Activated B cell treated with CpG ODN at 0.5 μM for 24 hours (primary cell): Measurements from ENCODE around the gene PLAAT4. TPM values are rescaled to one million over a fixed set of nuclear protein-coding genes. Genes with fewer than 3 reads are reported as not detected.

Experiments used
- ATAC-seq: fragments of 200-7000 bp; cut with Tn5 transposase; one replicate; pipeline ENCODE4 v1.10.0; 2021; ENCODE audit warnings: low read depth, mild to moderate bottlenecking, moderate library complexity
- CTCF ChIA-PET: fragments of 350-600 bp; sonication (Branson Sonifier 250); formaldehyde crosslinking; loops from one replicate; lab custom pipeline; 2021; ENCODE audit warnings: antibody characterized with exemption; lab: Charles Lee
- POLR2A ChIA-PET: fragments of 350-600 bp; sonication (Branson Sonifier 250); formaldehyde crosslinking; loops from one replicate; lab custom pipeline; 2021; ENCODE audit warnings: antibody characterized with exemption; lab: Charles Lee
- DNase-seq: peaks from one replicate; pipeline ENCODE4 v3.0.0; 2022
- H3K27ac Mint-ChIP-seq: one replicate; pipeline ENCODE4 v1.8.0; 2020; ENCODE audit warnings: mixed read lengths
- H3K27me3 Mint-ChIP-seq: one replicate; pipeline ENCODE4 v1.8.0; 2021; ENCODE audit warnings: mixed read lengths
- H3K36me3 Mint-ChIP-seq: one replicate; pipeline ENCODE4 v1.8.0; 2021; ENCODE audit warnings: low read depth, mixed read lengths
- H3K4me1 Mint-ChIP-seq: one replicate; pipeline ENCODE4 v1.8.0; 2021; ENCODE audit warnings: mixed read lengths
- H3K4me3 Mint-ChIP-seq: one replicate; pipeline ENCODE4 v1.8.0; 2020; ENCODE audit warnings: mild to moderate bottlenecking, mixed read lengths
- H3K9me3 Mint-ChIP-seq: one replicate; pipeline ENCODE4 v1.8.0; 2020; ENCODE audit warnings: mixed read lengths
- CTCF ChIP-seq: fragments of 200-600 bp; IDR thresholded peaks from one replicate; pipeline ENCODE4 v1.8.0; 2022; ENCODE audit warnings: antibody characterized with exemption, mild to moderate bottlenecking
- intact Hi-C: fragments of 100-400 bp; cut with micrococcal nuclease; formaldehyde crosslinking; loops from one replicate; pipeline ENCODE4 v1.15.1; 2024
- total RNA-seq: library from RNA; stranded (reverse); gene quantifications from 2 replicates; pipeline ENCODE4 v1.2.3, GENCODE V29; 2022

Gene PLAAT4
- total RNA-seq, 1 donor from 2014 or later: 4.7 TPM

- Mint-ChIP-seq H3K4me1 (no peaks in the 10 kb centered on the region), H3K27ac (no peak overlapping the region), H3K9me3 (no peaks in the 10 kb centered on the region), H3K27me3 (no peaks in the 10 kb centered on the region), H3K4me3 (no peak overlapping the region), H3K36me3 (no peaks in the 10 kb centered on the region)
- ChIA-PET POLR2A (no interaction called here), CTCF (no interaction called here)
- intact Hi-C loops: no loop called here
- DNase-seq (no peak), ATAC-seq (no peak)
- no peak for TF ChIP-seq CTCF
Observed at GRCh38 chr11:63595296-63595695, 58.7 kb downstream of the PLAAT4 start.

Other genes starting within 250 kb of the PLAAT4 start
- gene SLC22A9, start 167.0 kb upstream of the PLAAT4 start, total RNA-seq: not detected in 2 replicates
- not detected in 2 replicates for gene PLAAT5, start 45.6 kb upstream of the PLAAT4 start, total RNA-seq
- not detected in 2 replicates for gene LGALS12, start 30.7 kb upstream of the PLAAT4 start, total RNA-seq
- not detected in 2 replicates for gene PLAAT2, start 26.6 kb downstream of the PLAAT4 start, total RNA-seq
- gene PLAAT3, start 77.6 kb downstream of the PLAAT4 start, total RNA-seq: 0.82 and 1.2 TPM in 2 replicates
- gene ATL3, start 134.6 kb downstream of the PLAAT4 start, total RNA-seq: 31.8 and 32.9 TPM in 2 replicates
- gene RTN3, start 144.7 kb downstream of the PLAAT4 start, total RNA-seq: 16.2 and 18.5 TPM in 2 replicates
- gene ZFTA, start 232.0 kb downstream of the PLAAT4 start, total RNA-seq: 11.2 and 12.5 TPM in 2 replicates